Tibial artery (tissue), 4 donors: ENCODE results near the gene TUBA1B.

Experiments
- DNase-seq, 2 donors: peaks; one replicate each; pipeline ENCODE4 v3.0.0-alpha.2; 2019
- H3K27ac ChIP-seq, 2 donors: fragments of 200-600 bp; sonication (generic) in 1 of 2; 1 replicate in 1 of 2; 2 replicates in 1 of 2; pipeline ENCODE4 v1.5.1; 2018 to 2019; ENCODE audit warnings: mild to moderate bottlenecking in 1 of 2
- H3K27me3 ChIP-seq, 2 donors: fragments of 200-600 bp; sonication (generic) in 1 of 2; one replicate each; pipeline versions ENCODE4 v1.5.1 to v1.6.0; 2016 to 2019
- H3K36me3 ChIP-seq, 3 donors: fragments of 200-600 bp; sonication (generic) in 2 of 3; one replicate each; pipeline ENCODE4 v1.5.1; 2016 to 2019; ENCODE audit warnings: mild to moderate bottlenecking in 2 of 3
- H3K4me1 ChIP-seq, 4 donors: fragments of 200-600 bp; sonication (generic) in 2 of 4; 1 replicate in 3 of 4; 2 replicates in 1 of 4; pipeline ENCODE4 v1.5.1; 2016 to 2019
- H3K4me3 ChIP-seq, 2 donors: fragments of 200-600 bp; sonication (generic) in 1 of 2; 1 replicate in 1 of 2; 2 replicates in 1 of 2; pipeline ENCODE4 v1.5.1; 2018 to 2019; ENCODE audit warnings: mild to moderate bottlenecking in 2 of 2
- H3K9me3 ChIP-seq, 3 donors: fragments of 200-600 bp; sonication (generic) in 1 of 3; one replicate each; pipeline ENCODE4 v1.5.1; 2016 to 2019
- intact Hi-C: fragments of 100-400 bp; cut with DNase I; formaldehyde crosslinking; loops from one replicate; pipeline ENCODE4 v1.15.0; 2023; ENCODE audit warnings: low total_unique reads
- TF ChIP-seq, protein P1 (sequence below), 2 experiments: fragments of 200-600 bp in 1 of 2; fragments of 450-650 bp in 1 of 2; IDR thresholded peaks; one replicate each; pipeline ENCODE4 v1.5.1; 2017 to 2019; ENCODE audit warnings: antibody characterized with exemption in 2 of 2, mild to moderate bottlenecking in 1 of 2, moderate library complexity in 1 of 2

Gene TUBA1B

DNA sequence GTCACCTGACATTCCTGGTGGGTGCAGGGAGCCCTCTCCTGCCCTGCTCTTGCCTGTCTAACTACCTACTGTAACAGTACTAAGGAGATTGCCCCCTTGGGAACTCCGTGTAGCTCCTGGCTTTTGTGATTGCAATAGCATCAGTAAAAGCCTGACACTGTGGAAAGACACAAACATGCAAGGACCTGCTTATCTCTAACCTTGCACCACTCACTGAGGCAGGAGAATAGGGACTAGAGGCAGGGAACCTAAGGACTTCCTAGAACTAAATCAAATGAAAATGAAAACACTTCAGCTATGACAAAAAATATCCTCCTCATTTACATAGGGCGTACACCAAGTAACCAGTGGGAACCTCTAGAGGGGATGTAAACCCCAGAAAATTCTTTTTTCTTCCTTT lies 29.2 kb upstream of the TUBA1B start:
- Histone ChIP-seq H3K36me3 (no peaks in the 10 kb centered on the region), H3K27ac (no peak overlapping the region), H3K27me3 (no peaks in the 10 kb centered on the region), H3K9me3 (no peaks in the 10 kb centered on the region), H3K4me1 (no peaks in the 10 kb centered on the region), H3K4me3 (no peak overlapping the region)
- intact Hi-C loops, result no loop called here
- TF ChIP-seq, protein P1, sequence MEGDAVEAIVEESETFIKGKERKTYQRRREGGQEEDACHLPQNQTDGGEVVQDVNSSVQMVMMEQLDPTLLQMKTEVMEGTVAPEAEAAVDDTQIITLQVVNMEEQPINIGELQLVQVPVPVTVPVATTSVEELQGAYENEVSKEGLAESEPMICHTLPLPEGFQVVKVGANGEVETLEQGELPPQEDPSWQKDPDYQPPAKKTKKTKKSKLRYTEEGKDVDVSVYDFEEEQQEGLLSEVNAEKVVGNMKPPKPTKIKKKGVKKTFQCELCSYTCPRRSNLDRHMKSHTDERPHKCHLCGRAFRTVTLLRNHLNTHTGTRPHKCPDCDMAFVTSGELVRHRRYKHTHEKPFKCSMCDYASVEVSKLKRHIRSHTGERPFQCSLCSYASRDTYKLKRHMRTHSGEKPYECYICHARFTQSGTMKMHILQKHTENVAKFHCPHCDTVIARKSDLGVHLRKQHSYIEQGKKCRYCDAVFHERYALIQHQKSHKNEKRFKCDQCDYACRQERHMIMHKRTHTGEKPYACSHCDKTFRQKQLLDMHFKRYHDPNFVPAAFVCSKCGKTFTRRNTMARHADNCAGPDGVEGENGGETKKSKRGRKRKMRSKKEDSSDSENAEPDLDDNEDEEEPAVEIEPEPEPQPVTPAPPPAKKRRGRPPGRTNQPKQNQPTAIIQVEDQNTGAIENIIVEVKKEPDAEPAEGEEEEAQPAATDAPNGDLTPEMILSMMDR (IDR thresholded peaks at IDR 0.05), result no peak
- DNase-seq, result no peak

DNA sequence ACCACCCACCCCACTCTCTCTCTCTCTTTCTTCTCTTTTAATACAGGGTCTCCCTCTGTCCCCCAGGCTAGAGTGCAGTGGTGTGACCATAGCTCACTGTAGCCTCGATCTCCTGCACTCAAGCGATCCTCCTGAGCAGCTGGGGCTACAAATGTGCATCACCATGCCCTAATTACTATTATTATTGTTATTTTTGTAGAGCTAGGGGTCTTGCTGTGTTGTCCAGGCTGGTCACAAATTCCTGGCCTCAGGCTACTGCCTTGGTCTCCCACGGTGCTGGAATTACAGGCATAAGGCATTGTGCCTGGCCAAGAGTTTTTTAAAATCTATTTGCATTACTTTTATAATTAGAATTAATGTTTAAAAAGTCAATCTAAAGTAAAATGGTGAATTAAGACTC lies 23.0 kb upstream of the TUBA1B start:
- intact Hi-C loops, result no loop called here
- Histone ChIP-seq H3K4me3 (no peak overlapping the region), H3K36me3 (no peaks in the 10 kb centered on the region), H3K9me3 (no peaks in the 10 kb centered on the region), H3K4me1 (no peaks in the 10 kb centered on the region), H3K27me3 (no peaks in the 10 kb centered on the region), H3K27ac (no peak overlapping the region)
- no peak for DNase-seq
- TF ChIP-seq, protein P1 (IDR thresholded peaks at IDR 0.05), result no peak

DNA sequence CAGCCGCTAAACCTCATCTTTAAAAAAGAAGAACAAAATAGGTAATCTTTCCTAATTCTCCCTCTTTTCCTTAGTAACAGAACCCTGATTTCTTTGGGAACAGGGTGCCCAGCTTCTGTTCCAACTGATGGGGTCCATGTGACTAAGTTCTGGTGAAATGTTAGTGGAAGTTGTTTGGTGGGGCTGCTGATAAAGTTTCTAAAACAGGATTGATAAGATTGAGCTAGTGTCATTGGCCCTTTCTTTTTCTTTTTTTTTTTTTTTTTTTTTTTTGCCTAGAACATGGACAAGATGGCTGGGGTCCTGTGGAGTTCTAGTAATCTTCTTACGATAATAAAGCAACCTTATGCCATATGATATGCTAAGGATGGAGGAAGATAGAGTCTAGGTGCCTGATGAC lies 16.2 kb upstream of the TUBA1B start:
- Histone ChIP-seq H3K4me1 (no peaks in the 10 kb centered on the region), H3K27me3 (no peaks in the 10 kb centered on the region), H3K9me3 (no peaks in the 10 kb centered on the region), H3K27ac (no peak overlapping the region), H3K36me3 (no peaks in the 10 kb centered on the region), H3K4me3 (no peak overlapping the region)
- no peak for DNase-seq
- TF ChIP-seq, protein P1 (IDR thresholded peaks at IDR 0.05), result no peak
- intact Hi-C loops, result no loop called here

DNA sequence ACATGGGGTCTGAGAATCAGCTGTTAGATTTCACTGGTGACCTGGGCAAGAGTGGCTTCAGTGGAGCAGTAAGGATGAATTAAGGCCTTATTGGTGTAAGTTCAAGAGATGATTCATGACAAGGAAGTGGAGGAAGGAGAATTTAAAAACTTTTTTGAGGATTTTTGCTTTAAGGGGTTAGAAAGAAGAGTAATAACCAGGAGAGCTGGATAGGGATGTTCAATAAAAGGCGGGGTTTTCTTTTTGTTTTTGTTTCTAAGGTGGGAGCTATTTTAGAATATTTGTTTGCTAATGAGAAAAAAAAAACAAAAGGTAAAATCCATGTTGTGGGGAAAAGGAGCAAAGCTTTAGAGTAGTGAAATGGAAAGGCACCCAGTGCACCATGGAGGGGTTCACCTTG lies 15.2 kb upstream of the TUBA1B start:
- DNase-seq, result no peak
- TF ChIP-seq, protein P1 (IDR thresholded peaks at IDR 0.05), result no peak

DNA sequence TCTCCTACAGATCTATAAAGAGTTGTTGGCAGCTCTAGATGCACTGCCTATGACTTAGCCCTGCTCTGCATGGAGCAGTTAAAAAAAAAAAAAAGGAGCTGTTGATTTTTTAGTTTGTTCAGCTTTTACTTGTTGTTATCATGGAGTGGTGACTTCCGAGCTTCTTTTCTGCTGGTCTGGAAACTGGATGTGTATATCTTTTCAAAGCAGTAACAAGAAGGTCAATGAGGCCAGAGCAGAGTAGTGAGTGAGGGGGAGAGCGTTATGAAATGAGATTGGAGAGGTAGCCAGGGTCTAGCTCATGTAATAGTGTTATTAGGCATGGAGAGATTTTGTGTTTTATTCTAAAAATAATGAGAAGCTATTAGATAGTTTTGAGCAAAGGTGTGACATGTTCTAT lies 13.2 kb upstream of the TUBA1B start:
- intact Hi-C loops, result no loop called here
- DNase-seq, result no peak
- H3K9me3 ChIP-seq, result no peaks in the 10 kb centered on the region

More for the DNA sequence above, 15.2 kb upstream of the TUBA1B start:
- Histone ChIP-seq H3K27ac (no peak overlapping the region), H3K36me3 (no peaks in the 10 kb centered on the region), H3K4me3 (no peak overlapping the region), H3K27me3 (no peaks in the 10 kb centered on the region), H3K9me3 (no peaks in the 10 kb centered on the region), H3K4me1 (no peaks in the 10 kb centered on the region)
- intact Hi-C loops, result no loop called here

More for the DNA sequence above, 13.2 kb upstream of the TUBA1B start:
- no peaks in the 10 kb centered on the region for H3K4me1 ChIP-seq
- TF ChIP-seq, protein P1 (IDR thresholded peaks at IDR 0.05), result no peak
- no peak overlapping the region for H3K4me3 ChIP-seq
- no peaks in the 10 kb centered on the region for H3K27me3 ChIP-seq
- no peaks in the 10 kb centered on the region for H3K36me3 ChIP-seq
- no peak overlapping the region for H3K27ac ChIP-seq
